Liver (tissue), 9 donors: ENCODE results near the gene CLDN25. TPM values are rescaled to one million over a fixed set of nuclear protein-coding genes. Genes with fewer than 3 reads are reported as not detected.

ENCODE experiments used
- DNase-seq: peaks from one replicate; pipeline ENCODE4 v3.0.0-alpha.2; 2017; ENCODE audit warnings: low spot score
- H3K27ac ChIP-seq, 2 donors: one replicate each; pipeline ENCODE4 v1.7.0; 2013; ENCODE audit warnings: inconsistent platforms in 2 of 2, low read length in 2 of 2, control low read depth in 1 of 2, low read depth in 1 of 2, mild to moderate bottlenecking in 1 of 2
- H3K27me3 ChIP-seq, 4 donors: one replicate each; pipeline versions ENCODE4 v1.6.1 to v1.7.0; 2013; ENCODE audit warnings: low read length in 3 of 4, inconsistent platforms in 1 of 4, mild to moderate bottlenecking in 1 of 4, moderate library complexity in 1 of 4; ENCODE audit not compliant: control insufficient read depth in 4 of 4, insufficient read depth in 4 of 4
- H3K36me3 ChIP-seq, 4 donors: one replicate each; pipeline versions ENCODE4 v1.6.1 to v1.7.0; 2013; ENCODE audit warnings: low read length in 3 of 4, mild to moderate bottlenecking in 3 of 4, low read depth in 1 of 4, moderate library complexity in 1 of 4; ENCODE audit not compliant: control insufficient read depth in 4 of 4, insufficient read depth in 3 of 4
- H3K4me1 ChIP-seq, 4 donors: one replicate each; pipeline versions ENCODE4 v1.6.1 to v1.7.0; 2013; ENCODE audit warnings: low read length in 3 of 4, mild to moderate bottlenecking in 3 of 4, moderate library complexity in 1 of 4; ENCODE audit not compliant: control insufficient read depth in 4 of 4, insufficient read depth in 4 of 4
- H3K4me3 ChIP-seq, 3 donors: one replicate each; pipeline versions ENCODE4 v1.6.1 to v1.7.0; 2013; ENCODE audit warnings: low read length in 3 of 3, control low read depth in 1 of 3, low read depth in 1 of 3, mild to moderate bottlenecking in 1 of 3
- H3K9ac ChIP-seq, 2 donors: one replicate each; pipeline ENCODE4 v1.7.0; 2013; ENCODE audit warnings: low read length in 2 of 2, mild to moderate bottlenecking in 2 of 2, moderate library complexity in 2 of 2, control low read depth in 1 of 2, low read depth in 1 of 2
- H3K9me3 ChIP-seq, 4 donors: one replicate each; pipeline versions ENCODE4 v1.6.1 to v1.7.0; 2013; ENCODE audit warnings: low read length in 3 of 4; ENCODE audit not compliant: control insufficient read depth in 4 of 4
- ATF3 ChIP-seq: IDR thresholded peaks from 2 replicates; pipeline ENCODE4 v1.6.1; 2016; ENCODE audit warnings: antibody characterized with exemption
- CTCF ChIP-seq: fragments of 150-350 bp; IDR thresholded peaks from 2 replicates; pipeline ENCODE4 v1.5.1; 2017; ENCODE audit warnings: improper control_type of control experiment, low read depth, low read length; ENCODE audit not compliant: missing input control
- EGR1 ChIP-seq, 2 donors: IDR thresholded peaks; 2 replicates each; pipeline ENCODE4 v1.6.1; 2016 to 2018; ENCODE audit warnings: antibody characterized with exemption in 2 of 2, low read depth in 2 of 2
- FOXA1 ChIP-seq: IDR thresholded peaks from 2 replicates; pipeline ENCODE4 v1.6.1; 2016; ENCODE audit warnings: antibody characterized with exemption
- FOXA2 ChIP-seq: IDR thresholded peaks from 2 replicates; pipeline ENCODE4 v1.6.1; 2016; ENCODE audit warnings: antibody characterized with exemption
- GABPA ChIP-seq, 2 donors: IDR thresholded peaks in 1 of 2; conservative IDR thresholded peaks in 1 of 2; 2 replicates each; pipeline ENCODE4 v1.6.1; 2016; ENCODE audit warnings: antibody characterized with exemption in 2 of 2, mild to moderate bottlenecking in 1 of 2, moderate library complexity in 1 of 2
- HNF4A ChIP-seq, 2 donors: conservative IDR thresholded peaks; 2 replicates each; pipeline ENCODE4 v1.6.1; 2016; ENCODE audit warnings: antibody characterized with exemption in 2 of 2, mild to moderate bottlenecking in 2 of 2
- HNF4G ChIP-seq: IDR thresholded peaks from 2 replicates; pipeline ENCODE4 v1.6.1; 2016; ENCODE audit warnings: antibody characterized with exemption
- JUND ChIP-seq, 2 donors: IDR thresholded peaks; 2 replicates each; pipeline ENCODE4 v1.6.1; 2016; ENCODE audit warnings: antibody characterized with exemption in 2 of 2
- MAX ChIP-seq: IDR thresholded peaks from 2 replicates; pipeline ENCODE4 v1.6.1; 2016; ENCODE audit warnings: antibody characterized with exemption
- NR2F2 ChIP-seq: IDR thresholded peaks from 2 replicates; pipeline ENCODE4 v1.6.1; 2016; ENCODE audit warnings: antibody characterized with exemption
- RAD21 ChIP-seq, 2 donors: IDR thresholded peaks; 2 replicates each; pipeline ENCODE4 v1.6.1; 2016; ENCODE audit warnings: antibody characterized with exemption in 2 of 2, mild to moderate bottlenecking in 2 of 2
- REST ChIP-seq: IDR thresholded peaks from 2 replicates; pipeline ENCODE4 v1.6.1; 2016; ENCODE audit warnings: antibody characterized with exemption, mild to moderate bottlenecking
- RXRA ChIP-seq, 2 donors: IDR thresholded peaks; 2 replicates each; pipeline ENCODE4 v1.6.1; 2017 to 2018; ENCODE audit warnings: antibody characterized with exemption in 2 of 2, mild to moderate bottlenecking in 1 of 2
- SP1 ChIP-seq: IDR thresholded peaks from 2 replicates; pipeline ENCODE4 v1.6.1; 2018; ENCODE audit warnings: antibody characterized with exemption, mild to moderate bottlenecking
- TAF1 ChIP-seq: conservative IDR thresholded peaks from 2 replicates; pipeline ENCODE4 v1.6.1; 2016; ENCODE audit warnings: antibody characterized with exemption, mild to moderate bottlenecking
- YY1 ChIP-seq: IDR thresholded peaks from 2 replicates; pipeline ENCODE4 v1.6.1; 2016; ENCODE audit warnings: antibody characterized with exemption, mild to moderate bottlenecking
- WGBS: extraction: QIAGEN DNeasy Blood & Tissue Kit; methylation state at CpG from one replicate; pipeline ENCODE4 v1.1.7; 2013; 5-methylcytosine and 5-hydroxymethylcytosine counted together
- polyA plus RNA-seq, 2 donors: library from polyadenylated mRNA; stranded (reverse) in 1 of 2; unstranded in 1 of 2; fragments of 200-250 nt in 1 of 2; fragments of >200 nt in 1 of 2; fragmentation: Nextera tagmentation in 1 of 2; extraction: Ambion mirVana in 1 of 2; gene quantifications; one replicate each; pipeline versions ENCODE4 v1.2.1 to v1.2.3, GENCODE V29; 2013 to 2015
- total RNA-seq, 2 donors: library from RNA; depleted of rRNA; stranded (reverse); fragments of >200 nt; gene quantifications; one replicate each; pipeline ENCODE4 v1.2.3, GENCODE V29; 2014
- donor health status: healthy.
- donor health status: healthy.
- donor health status: healthy.
- donor health status: healthy.
- donor health status: healthy.

CLDN25 gene
- total and polyA plus RNA-seq, 4 donors, result not detected

- Histone ChIP-seq H3K4me1 (peaks cover 0 to 13% (median 7%) of the 10 kb centered on the region in 4 donors), H3K9me3 (no peaks in the 10 kb centered on the region), H3K4me3 (peak overlapping the region in 1 of 3 donors; percentile 19), H3K36me3 (peaks cover 0 to 14% (median 4%) of the 10 kb centered on the region in 4 donors), H3K9ac (peak overlapping the region in 1 of 2 donors; percentile 39), H3K27ac (no peak overlapping the region), H3K27me3 (no peaks in the 10 kb centered on the region)
- no peak for DNase-seq
- no peak for TF ChIP-seq NR2F2
- TF ChIP-seq EGR1 (IDR thresholded peaks at IDR 0.05; ENCODE audit: low read depth in 2 of 2), result no peak
- no peak for TF ChIP-seq TAF1
- TF ChIP-seq REST, result no peak
- no peak for TF ChIP-seq FOXA2
- TF ChIP-seq SP1, result no peak
- no peak for TF ChIP-seq HNF4A (conservative IDR thresholded peaks at IDR 0.05)
- no peak for TF ChIP-seq YY1
- TF ChIP-seq HNF4G, result no peak
- TF ChIP-seq FOXA1, result no peak
- TF ChIP-seq RXRA (IDR thresholded peaks at IDR 0.05), result no peak
- TF ChIP-seq RAD21 (IDR thresholded peaks at IDR 0.05), result no peak
- TF ChIP-seq GABPA (IDR thresholded peaks at IDR 0.05 in 1 of 2, conservative IDR thresholded peaks at IDR 0.05 in 1 of 2), result no peak
- TF ChIP-seq ATF3, result no peak
- no peak for TF ChIP-seq MAX
- WGBS, result 76% methylated on average over 3 of the region's 3 CpGs
Measured at GRCh38 chr11:113771964-113772363, 7.6 kb upstream of the CLDN25 start.

GRCh38 chr11:113773092-113773415 is 6.5 kb upstream of the CLDN25 start:
- TF ChIP-seq FOXA2 (no peak), REST (no peak), CTCF (no peak), FOXA1 (no peak), SP1 (no peak), YY1 (no peak), GABPA (IDR thresholded peaks at IDR 0.05 in 1 of 2, conservative IDR thresholded peaks at IDR 0.05 in 1 of 2) (no peak), RAD21 (IDR thresholded peaks at IDR 0.05) (no peak), JUND (IDR thresholded peaks at IDR 0.05) (no peak)
- no peak for DNase-seq
- H3K9ac ChIP-seq, result peak overlapping the region; percentile 85 to 94
- H3K4me1 ChIP-seq, result peaks cover 0 to 16% (median 8%) of the 10 kb centered on the region in 4 donors
- peak overlapping the region; percentile 64 to 82 for H3K27ac ChIP-seq
- under 1% methylated on average over 10 of the region's 10 CpGs for WGBS
- H3K36me3 ChIP-seq, result peaks cover 0 to 6% (median 3%) of the 10 kb centered on the region in 4 donors
- no peaks in the 10 kb centered on the region for H3K27me3 ChIP-seq
- H3K4me3 ChIP-seq, result peak overlapping the region; percentile 70 to 100 (median 74)
- H3K9me3 ChIP-seq, result no peaks in the 10 kb centered on the region
